NT2/D1 (cell line): ENCODE measurements around the gene GPD1L.

ENCODE experiments used
- SUZ12 ChIP-seq: IDR thresholded peaks from 2 replicates; pipeline ENCODE4 v1.6.1; 2011; ENCODE audit not compliant: insufficient read length, insufficient read depth; ENCODE audit errors: extremely low read depth
- YY1 ChIP-seq: IDR thresholded peaks from 2 replicates; pipeline ENCODE4 v1.6.1; 2011; ENCODE audit not compliant: insufficient read length, insufficient read depth
- ZNF274 ChIP-seq: IDR thresholded peaks from 2 replicates; pipeline ENCODE4 v1.6.1; 2011; ENCODE audit warnings: mild to moderate bottlenecking, low read depth, low read length

DNA sequence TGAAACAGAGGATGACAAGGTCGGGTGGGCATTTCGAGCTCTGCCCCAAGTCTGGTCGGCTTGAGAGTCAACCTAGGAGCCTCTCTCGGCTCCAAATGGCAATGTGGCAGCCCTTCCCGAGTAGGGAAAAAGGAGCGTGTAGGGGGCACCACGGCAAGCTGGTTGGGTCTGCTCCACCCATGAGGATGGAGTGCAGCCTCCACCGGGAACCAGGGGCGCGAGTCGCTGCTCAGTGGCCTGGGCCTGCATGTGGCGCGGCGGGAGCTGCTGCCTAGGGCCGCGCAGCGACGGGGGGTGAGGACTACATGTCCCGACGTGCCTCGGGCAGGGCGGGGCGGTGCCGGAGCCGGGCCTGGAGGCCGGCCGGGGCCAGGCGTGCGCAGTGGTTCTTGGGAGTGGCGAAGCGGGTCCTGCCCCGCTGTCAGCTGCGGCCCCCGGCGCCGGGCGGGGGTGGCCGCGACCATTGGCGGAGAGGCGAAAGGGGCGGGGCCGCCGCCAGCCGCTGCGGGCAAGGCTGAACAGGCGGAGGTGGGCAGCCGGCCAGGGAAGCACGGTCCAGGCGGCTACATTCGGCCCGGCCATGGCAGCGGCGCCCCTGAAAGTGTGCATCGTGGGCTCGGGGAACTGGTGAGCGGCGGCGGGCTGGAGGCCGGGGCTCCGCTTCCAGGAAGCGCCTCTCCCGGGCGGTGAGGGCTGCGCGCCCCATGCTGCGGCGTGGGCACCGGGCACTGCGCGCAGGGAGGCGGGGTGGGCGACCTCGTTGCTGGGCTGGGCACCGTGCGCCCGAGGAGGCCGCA is at the start of gene GPD1L:
- no peak for TF ChIP-seq ZNF274
- no peak for TF ChIP-seq YY1
- TF ChIP-seq SUZ12, result no peak
